ENCODE measurements around the gene ADCY10.
A peak's percentile ranks its signal among the peaks of the same experiment; 100 is the strongest.
"Not testable (repeated sequence)": the region's sequence is repeated elsewhere in the genome, so short reads cannot be mapped to it uniquely, and the experiment has no call there.

ADCY10 gene

GRCh38 chr1:167830668-167831067, 83.3 kb downstream of the ADCY10 start:
- not testable (repeated sequence) for H3K36me3 Mint-ChIP-seq (ENCODE audit: low read depth); H3K4me3 Mint-ChIP-seq; H3K27ac Mint-ChIP-seq; H3K4me1 Mint-ChIP-seq (ENCODE audit: low read depth); H3K9me3 Mint-ChIP-seq; H3K27me3 Mint-ChIP-seq (ENCODE audit: low read depth)

GRCh38 chr1:167829868-167830267, 84.1 kb downstream of the ADCY10 start:
- Mint-ChIP-seq H3K27me3 (ENCODE audit: low read depth) (no peaks in the 10 kb centered on the region), H3K36me3 (ENCODE audit: low read depth) (peaks cover 4% of the 10 kb centered on the region), H3K9me3 (no peaks in the 10 kb centered on the region), H3K27ac (no peak overlapping the region), H3K4me1 (ENCODE audit: low read depth) (peaks cover 1% of the 10 kb centered on the region), H3K4me3 (no peak overlapping the region)

GRCh38 chr1:167826127-167826526, 87.8 kb downstream of the ADCY10 start:
- Mint-ChIP-seq H3K4me3 (no peak overlapping the region), H3K36me3 (ENCODE audit: low read depth) (no peaks in the 10 kb centered on the region)

GRCh38 chr1:167825419-167826079, 88.4 kb downstream of the ADCY10 start:
- H3K27ac Mint-ChIP-seq = no peak overlapping the region
- no peaks in the 10 kb centered on the region for H3K9me3 Mint-ChIP-seq
- H3K36me3 Mint-ChIP-seq (ENCODE audit: low read depth) = no peaks in the 10 kb centered on the region
- no peak overlapping the region for H3K4me3 Mint-ChIP-seq
- peaks cover 14% of the 10 kb centered on the region for H3K4me1 Mint-ChIP-seq (ENCODE audit: low read depth)
- peaks cover 7% of the 10 kb centered on the region for H3K27me3 Mint-ChIP-seq (ENCODE audit: low read depth)

More at GRCh38 chr1:167826127-167826526, 87.8 kb downstream of the ADCY10 start:
- no peaks in the 10 kb centered on the region for H3K9me3 Mint-ChIP-seq
- H3K27me3 Mint-ChIP-seq (ENCODE audit: low read depth) = peaks cover 4% of the 10 kb centered on the region
- peaks cover 14% of the 10 kb centered on the region for H3K4me1 Mint-ChIP-seq (ENCODE audit: low read depth)
- H3K27ac Mint-ChIP-seq = no peak overlapping the region

GRCh38 chr1:167824163-167824794, 89.7 kb downstream of the ADCY10 start:
- Mint-ChIP-seq H3K27ac (no peak overlapping the region), H3K9me3 (no peaks in the 10 kb centered on the region), H3K27me3 (ENCODE audit: low read depth) (peaks cover 8% of the 10 kb centered on the region)

GRCh38 chr1:167821969-167822685, 91.8 kb downstream of the ADCY10 start:
- Mint-ChIP-seq H3K36me3 (ENCODE audit: low read depth) (peaks cover 2% of the 10 kb centered on the region), H3K4me1 (ENCODE audit: low read depth) (peaks cover 16% of the 10 kb centered on the region), H3K9me3 (no peaks in the 10 kb centered on the region), H3K4me3 (no peak overlapping the region), H3K27me3 (ENCODE audit: low read depth) (peaks cover 8% of the 10 kb centered on the region), H3K27ac (no peak overlapping the region)

More at GRCh38 chr1:167824163-167824794, 89.7 kb downstream of the ADCY10 start:
- H3K4me1 Mint-ChIP-seq (ENCODE audit: low read depth) = peaks cover 16% of the 10 kb centered on the region
- peaks cover 2% of the 10 kb centered on the region for H3K36me3 Mint-ChIP-seq (ENCODE audit: low read depth)
- no peak overlapping the region for H3K4me3 Mint-ChIP-seq

- H3K4me3 Mint-ChIP-seq = no peak overlapping the region
- H3K27me3 Mint-ChIP-seq (ENCODE audit: low read depth) = peaks cover 8% of the 10 kb centered on the region
- H3K4me1 Mint-ChIP-seq (ENCODE audit: low read depth) = peaks cover 16% of the 10 kb centered on the region
- H3K9me3 Mint-ChIP-seq = no peaks in the 10 kb centered on the region
- H3K36me3 Mint-ChIP-seq (ENCODE audit: low read depth) = peaks cover 2% of the 10 kb centered on the region
- H3K27ac Mint-ChIP-seq = no peak overlapping the region
Observed at GRCh38 chr1:167821356-167821685, 92.6 kb downstream of the ADCY10 start.

GRCh38 chr1:167820684-167821355, 93.1 kb downstream of the ADCY10 start:
- peaks cover 8% of the 10 kb centered on the region for H3K27me3 Mint-ChIP-seq (ENCODE audit: low read depth)
- H3K4me1 Mint-ChIP-seq (ENCODE audit: low read depth) = peaks cover 16% of the 10 kb centered on the region
- H3K9me3 Mint-ChIP-seq = peaks cover 3% of the 10 kb centered on the region
- no peak overlapping the region for H3K4me3 Mint-ChIP-seq
- peaks cover 4% of the 10 kb centered on the region for H3K36me3 Mint-ChIP-seq (ENCODE audit: low read depth)
- H3K27ac Mint-ChIP-seq = no peak overlapping the region

- H3K27me3 Mint-ChIP-seq (ENCODE audit: low read depth) = peaks cover 12% of the 10 kb centered on the region
- H3K36me3 Mint-ChIP-seq (ENCODE audit: low read depth) = peaks cover 5% of the 10 kb centered on the region
- H3K9me3 Mint-ChIP-seq = peaks cover 10% of the 10 kb centered on the region
- H3K4me3 Mint-ChIP-seq = peak overlapping the region; percentile 63
- H3K4me1 Mint-ChIP-seq (ENCODE audit: low read depth) = peaks cover 16% of the 10 kb centered on the region
- H3K27ac Mint-ChIP-seq = no peak overlapping the region
Observed at GRCh38 chr1:167819849-167820683, 93.9 kb downstream of the ADCY10 start.

- no peak overlapping the region for H3K27ac Mint-ChIP-seq
- no peak overlapping the region for H3K4me3 Mint-ChIP-seq
- H3K4me1 Mint-ChIP-seq (ENCODE audit: low read depth) = peaks cover 3% of the 10 kb centered on the region
- peaks cover 5% of the 10 kb centered on the region for H3K36me3 Mint-ChIP-seq (ENCODE audit: low read depth)
- peaks cover 30% of the 10 kb centered on the region for H3K27me3 Mint-ChIP-seq (ENCODE audit: low read depth)
- peaks cover 27% of the 10 kb centered on the region for H3K9me3 Mint-ChIP-seq
Observed at GRCh38 chr1:167815650-167816049, 98.3 kb downstream of the ADCY10 start.

- Mint-ChIP-seq H3K27ac (no peak overlapping the region), H3K27me3 (ENCODE audit: low read depth) (peaks cover 28% of the 10 kb centered on the region), H3K9me3 (peaks cover 27% of the 10 kb centered on the region), H3K36me3 (ENCODE audit: low read depth) (peaks cover 4% of the 10 kb centered on the region), H3K4me3 (no peak overlapping the region), H3K4me1 (ENCODE audit: low read depth) (no peaks in the 10 kb centered on the region)
Observed at GRCh38 chr1:167812972-167813371, 101.0 kb downstream of the ADCY10 start.

- no peak overlapping the region for H3K4me3 Mint-ChIP-seq
- H3K4me1 Mint-ChIP-seq (ENCODE audit: low read depth) = peaks cover 19% of the 10 kb centered on the region
- peaks cover 1% of the 10 kb centered on the region for H3K36me3 Mint-ChIP-seq (ENCODE audit: low read depth)
- peaks cover 20% of the 10 kb centered on the region for H3K27me3 Mint-ChIP-seq (ENCODE audit: low read depth)
- peaks cover 11% of the 10 kb centered on the region for H3K9me3 Mint-ChIP-seq
- H3K27ac Mint-ChIP-seq = no peak overlapping the region
Observed at GRCh38 chr1:167808690-167809089, 105.2 kb downstream of the ADCY10 start.

- Mint-ChIP-seq H3K27me3 (ENCODE audit: low read depth) (peaks cover 16% of the 10 kb centered on the region), H3K9me3 (peaks cover 9% of the 10 kb centered on the region), H3K27ac (no peak overlapping the region), H3K4me1 (ENCODE audit: low read depth) (peaks cover 24% of the 10 kb centered on the region), H3K4me3 (no peak overlapping the region), H3K36me3 (ENCODE audit: low read depth) (peaks cover 2% of the 10 kb centered on the region)
Observed at GRCh38 chr1:167808104-167808503, 105.8 kb downstream of the ADCY10 start.

GRCh38 chr1:167806676-167807075, 107.3 kb downstream of the ADCY10 start:
- not testable (repeated sequence) for H3K4me3 Mint-ChIP-seq; H3K9me3 Mint-ChIP-seq; H3K27ac Mint-ChIP-seq; H3K36me3 Mint-ChIP-seq (ENCODE audit: low read depth); H3K27me3 Mint-ChIP-seq (ENCODE audit: low read depth)
- peaks cover 25% of the 10 kb centered on the region for H3K4me1 Mint-ChIP-seq (ENCODE audit: low read depth)
